ENCODE measurements around the gene ZFYVE9.
"Not testable (repeated sequence)": the region's sequence is repeated elsewhere in the genome, so short reads cannot be mapped to it uniquely, and the experiment has no call there.

ZFYVE9 gene

GRCh38 chr1:52152572-52152971, 10.7 kb downstream of the ZFYVE9 start:
- no peak for DNase-seq

GRCh38 chr1:52153010-52153409, 11.1 kb downstream of the ZFYVE9 start:
- no peak for DNase-seq

DNA sequence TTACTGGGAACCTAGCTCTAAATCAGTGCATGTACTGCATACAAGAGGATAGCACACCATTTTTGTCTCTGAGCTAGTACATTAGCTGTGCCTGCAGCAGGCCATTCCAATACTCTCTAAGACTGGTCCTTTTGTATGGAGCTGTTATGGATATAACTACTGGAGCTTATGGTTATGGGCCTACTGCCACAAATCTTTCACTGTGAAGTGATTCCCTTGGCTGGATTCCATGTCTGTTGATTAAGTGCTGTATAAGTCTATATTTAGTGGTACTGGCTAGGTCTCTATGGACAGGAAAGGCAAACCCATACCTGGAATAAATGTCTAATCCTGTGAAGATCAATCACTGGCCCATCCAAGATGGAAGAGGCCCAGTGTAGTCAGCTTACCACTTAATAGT, 12.0 kb downstream of the ZFYVE9 start:
- DNase-seq: peak; percentile 25

DNA sequence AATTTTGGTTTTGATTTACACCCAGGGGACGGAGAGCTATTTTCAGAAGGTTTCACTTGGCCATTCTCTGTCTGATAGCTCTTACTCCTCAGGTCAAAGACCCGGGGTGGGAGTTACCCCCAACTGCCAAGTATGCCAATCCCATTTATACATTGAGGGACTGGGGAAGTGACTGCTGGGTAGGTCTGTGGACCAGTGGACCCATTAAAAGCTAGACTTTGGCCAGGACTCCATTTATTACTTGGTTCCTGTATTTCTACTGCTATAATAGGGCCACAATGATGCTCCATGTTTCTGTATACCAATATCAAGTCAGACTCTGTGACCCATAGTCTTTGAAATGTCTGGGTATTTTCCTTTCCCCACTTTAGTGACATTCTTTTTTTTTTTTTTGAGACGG, 14.6 kb downstream of the ZFYVE9 start:
- no peak for DNase-seq

DNA sequence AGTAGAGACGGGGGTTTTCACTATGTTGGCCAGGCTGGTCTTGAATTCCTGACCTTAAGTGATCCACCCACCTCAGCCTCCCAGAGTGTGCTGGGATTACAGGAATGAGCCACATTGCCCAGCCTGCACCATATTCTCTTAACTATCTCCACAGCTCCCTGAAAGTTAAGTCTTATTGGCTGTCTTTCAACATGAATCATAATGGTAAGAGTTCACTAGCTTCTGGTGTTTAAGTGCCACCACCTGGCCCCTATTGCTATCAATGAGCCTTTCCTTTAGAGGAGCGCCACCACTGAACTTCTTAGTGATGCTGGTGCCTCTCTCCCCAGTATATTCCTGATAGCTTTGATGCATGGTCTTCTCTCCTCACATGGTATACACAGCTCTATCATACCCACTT, 15.7 kb downstream of the ZFYVE9 start:
- no peak for DNase-seq

GRCh38 chr1:52158218-52158617, 16.3 kb downstream of the ZFYVE9 start:
- DNase-seq: no peak

- DNase-seq: peak; percentile 21
These were observed 17.3 kb downstream of the ZFYVE9 start for GRCh38 chr1:52159033-52159789.

DNA sequence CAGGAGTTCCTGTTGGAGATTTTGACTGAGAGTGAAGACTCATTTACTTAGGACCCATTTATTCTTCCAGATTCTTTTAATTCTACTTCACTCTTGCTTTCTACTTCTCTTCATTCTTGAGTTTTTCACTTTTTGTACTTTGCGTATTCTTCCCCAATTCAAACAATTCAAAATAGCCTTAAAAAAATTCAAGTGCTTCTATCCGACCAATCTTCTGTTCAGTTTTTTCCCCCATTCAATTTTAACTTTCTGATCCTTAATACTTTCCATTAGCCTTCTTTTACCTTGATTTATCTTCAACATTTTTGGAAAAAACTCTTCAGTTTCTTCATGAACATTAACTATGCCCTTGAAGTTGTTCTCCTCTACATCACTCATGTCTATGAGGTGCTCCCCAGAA, 21.1 kb downstream of the ZFYVE9 start:
- no peak for DNase-seq

DNA sequence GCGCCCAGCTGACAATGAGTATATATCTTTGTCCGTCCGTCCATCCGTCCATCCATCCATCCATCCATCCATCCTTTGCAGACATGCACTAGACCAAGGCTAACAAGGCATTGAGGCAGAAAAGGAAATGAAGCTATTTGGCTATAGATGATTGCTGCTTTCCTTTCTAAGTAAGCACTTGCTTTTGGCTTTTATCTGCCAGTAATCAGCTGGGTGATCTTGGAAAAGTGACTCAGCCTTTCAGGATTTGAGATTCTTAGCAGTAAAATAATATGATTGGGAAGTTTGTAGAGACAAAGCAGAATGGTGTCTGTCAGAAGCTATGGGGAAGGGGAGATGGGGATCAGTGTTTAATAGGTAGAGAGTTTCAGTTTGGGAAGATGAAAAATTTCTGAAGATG, 22.7 kb downstream of the ZFYVE9 start:
- DNase-seq: peak; percentile 16

GRCh38 chr1:52166996-52167753, 25.3 kb downstream of the ZFYVE9 start:
- DNase-seq: no peak

GRCh38 chr1:52168373-52169080, 26.6 kb downstream of the ZFYVE9 start:
- DNase-seq: no peak

GRCh38 chr1:52171149-52171548, 29.3 kb downstream of the ZFYVE9 start:
- DNase-seq: not testable (repeated sequence)

DNA sequence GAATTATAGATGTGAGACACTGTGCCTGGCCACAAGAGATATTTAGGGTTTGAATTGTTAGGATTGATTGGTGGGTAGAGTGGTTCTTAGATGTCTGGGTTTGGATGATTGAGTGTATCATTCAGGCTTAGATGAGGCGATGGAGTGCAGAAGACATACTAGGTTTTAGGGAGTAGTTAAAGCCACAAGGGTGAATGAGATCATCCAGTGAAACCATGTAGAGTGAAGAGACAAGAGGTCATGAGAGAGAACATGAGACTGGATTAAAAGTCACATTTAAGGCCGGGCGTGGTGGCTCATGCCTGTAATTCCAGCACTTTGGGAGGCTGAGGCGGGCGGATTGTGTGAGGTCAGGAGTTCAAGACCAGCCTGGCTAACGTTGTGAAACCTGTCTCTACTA, 37.2 kb downstream of the ZFYVE9 start:
- no peak for DNase-seq

GRCh38 chr1:52180176-52180575, 38.3 kb downstream of the ZFYVE9 start:
- DNase-seq: no peak

GRCh38 chr1:52181759-52182158, 39.9 kb downstream of the ZFYVE9 start:
- not testable (repeated sequence) for DNase-seq

GRCh38 chr1:52182328-52182727, 40.4 kb downstream of the ZFYVE9 start:
- DNase-seq: not testable (repeated sequence)

- no peak for DNase-seq
These were observed 41.0 kb downstream of the ZFYVE9 start for GRCh38 chr1:52182874-52183400.

GRCh38 chr1:52186449-52186848, 44.6 kb downstream of the ZFYVE9 start:
- DNase-seq: no peak

- no peak for DNase-seq
These were observed 48.1 kb downstream of the ZFYVE9 start for GRCh38 chr1:52189898-52190480.

DNA sequence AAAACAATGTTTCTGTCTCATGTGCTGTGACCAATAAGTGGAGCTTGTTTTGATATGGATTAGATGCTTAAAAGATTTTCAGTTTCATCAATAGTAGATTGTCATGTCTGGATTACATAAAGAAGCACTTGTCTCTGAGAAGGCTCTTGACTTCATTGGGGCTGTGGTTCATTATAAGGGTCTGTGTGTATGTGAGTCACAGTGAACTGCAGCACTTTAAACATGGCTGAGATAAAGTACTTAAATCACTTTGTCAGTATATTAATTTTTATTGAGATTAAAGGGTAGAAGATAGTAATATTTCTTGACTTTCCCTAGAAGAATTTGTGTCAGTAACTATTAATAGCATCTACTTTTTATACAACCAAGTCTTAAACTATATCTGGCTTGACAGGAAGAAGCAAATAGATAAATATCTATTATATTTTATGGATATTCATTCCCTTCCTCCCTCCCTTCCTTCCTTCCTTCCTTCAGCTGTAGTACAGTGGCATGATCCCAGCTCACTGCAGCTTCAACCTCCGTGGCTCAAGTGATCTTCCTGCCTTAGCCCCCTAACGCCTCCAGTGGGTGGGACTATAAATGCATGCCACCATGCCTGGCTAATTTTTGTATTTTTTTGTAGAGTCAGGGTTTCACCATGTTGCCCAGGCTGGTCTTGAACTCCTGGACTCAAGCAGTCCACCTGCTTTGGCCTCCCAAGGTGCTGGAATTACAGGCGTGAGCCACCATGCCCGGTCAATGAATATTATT, 48.8 kb downstream of the ZFYVE9 start:
- DNase-seq: no peak

GRCh38 chr1:52191395-52191965, 49.6 kb downstream of the ZFYVE9 start:
- DNase-seq: no peak

GRCh38 chr1:52192024-52192423, 50.1 kb downstream of the ZFYVE9 start:
- DNase-seq: no peak

Measured in fibroblast of skin of right biceps (primary cell).